GM10847 (cell line): ENCODE measurements around the gene ANO7.

Source experiments
- POLR2A ChIP-seq: IDR thresholded peaks from 2 replicates; pipeline ENCODE4 v1.6.1; 2011; ENCODE audit not compliant: insufficient read length; ENCODE audit errors: extremely low read depth

The ANO7 gene

GRCh38 chr2:241260911-241261310, 72.4 kb downstream of the ANO7 start:
- TF ChIP-seq POLR2A = no peak

DNA sequence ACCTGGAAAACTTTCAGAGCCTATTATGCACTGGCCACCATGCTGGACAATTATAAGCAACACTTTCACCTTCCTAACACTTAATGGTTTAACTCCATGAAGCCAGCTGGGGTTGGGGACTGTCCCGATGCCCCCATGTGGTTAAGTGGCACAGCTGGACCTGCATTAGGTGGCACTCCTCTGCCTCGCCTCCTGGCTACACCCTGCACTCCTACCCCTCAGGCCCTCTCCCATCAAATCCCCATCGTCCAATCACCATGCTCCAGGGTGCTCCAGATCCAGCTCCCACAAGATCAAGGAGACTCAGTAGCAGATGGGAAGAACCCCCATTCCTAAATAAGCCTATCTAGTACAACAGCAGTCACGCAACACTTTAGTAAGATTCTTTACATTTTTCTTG, 73.2 kb downstream of the ANO7 start:
- no peak for TF ChIP-seq POLR2A

DNA sequence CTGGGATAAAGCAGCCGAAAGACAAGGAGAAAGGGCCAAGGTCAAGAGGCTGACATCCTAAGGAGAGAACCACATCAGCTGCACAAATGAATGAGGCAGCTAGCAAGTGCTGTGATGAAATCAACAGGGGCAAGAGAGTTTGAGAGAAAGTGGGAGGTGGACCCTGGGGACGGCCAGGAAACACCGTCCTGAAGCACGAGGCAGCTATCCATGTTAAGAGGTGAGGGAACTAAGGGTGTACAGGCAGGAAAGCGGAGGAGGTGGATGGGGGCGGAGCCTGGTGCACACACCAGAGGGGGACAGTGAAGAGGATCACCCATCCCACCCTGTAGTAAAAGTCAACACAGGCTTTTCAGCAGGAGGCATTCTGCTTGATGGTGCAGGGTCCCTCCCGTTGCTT, 74.6 kb downstream of the ANO7 start:
- TF ChIP-seq POLR2A = no peak

GRCh38 chr2:241265506-241265905, 77.0 kb downstream of the ANO7 start:
- no peak for TF ChIP-seq POLR2A

- no peak for TF ChIP-seq POLR2A
Observed at GRCh38 chr2:241267249-241268067, 79.0 kb downstream of the ANO7 start.

DNA sequence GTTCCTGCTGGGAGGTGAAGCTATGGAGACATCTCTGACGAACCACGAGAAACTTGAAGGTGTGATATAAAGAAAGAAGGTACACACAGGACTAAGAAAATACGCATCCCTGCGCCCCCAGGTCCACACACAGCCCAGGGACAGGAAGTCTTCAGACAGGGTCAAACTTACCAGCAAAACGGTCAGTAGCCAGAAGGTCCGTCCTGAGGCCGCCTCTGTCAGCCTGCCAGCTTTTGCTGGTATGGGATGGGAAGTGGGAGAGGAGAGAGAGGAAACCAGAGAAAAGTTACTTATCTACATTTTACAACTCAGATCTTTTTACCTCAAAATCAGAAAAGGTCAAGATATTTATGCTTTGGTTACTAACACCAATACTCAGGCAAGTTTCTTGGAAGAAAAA, 79.8 kb downstream of the ANO7 start:
- TF ChIP-seq POLR2A = no peak

- no peak for TF ChIP-seq POLR2A
Observed at GRCh38 chr2:241268716-241269445, 80.4 kb downstream of the ANO7 start.

DNA sequence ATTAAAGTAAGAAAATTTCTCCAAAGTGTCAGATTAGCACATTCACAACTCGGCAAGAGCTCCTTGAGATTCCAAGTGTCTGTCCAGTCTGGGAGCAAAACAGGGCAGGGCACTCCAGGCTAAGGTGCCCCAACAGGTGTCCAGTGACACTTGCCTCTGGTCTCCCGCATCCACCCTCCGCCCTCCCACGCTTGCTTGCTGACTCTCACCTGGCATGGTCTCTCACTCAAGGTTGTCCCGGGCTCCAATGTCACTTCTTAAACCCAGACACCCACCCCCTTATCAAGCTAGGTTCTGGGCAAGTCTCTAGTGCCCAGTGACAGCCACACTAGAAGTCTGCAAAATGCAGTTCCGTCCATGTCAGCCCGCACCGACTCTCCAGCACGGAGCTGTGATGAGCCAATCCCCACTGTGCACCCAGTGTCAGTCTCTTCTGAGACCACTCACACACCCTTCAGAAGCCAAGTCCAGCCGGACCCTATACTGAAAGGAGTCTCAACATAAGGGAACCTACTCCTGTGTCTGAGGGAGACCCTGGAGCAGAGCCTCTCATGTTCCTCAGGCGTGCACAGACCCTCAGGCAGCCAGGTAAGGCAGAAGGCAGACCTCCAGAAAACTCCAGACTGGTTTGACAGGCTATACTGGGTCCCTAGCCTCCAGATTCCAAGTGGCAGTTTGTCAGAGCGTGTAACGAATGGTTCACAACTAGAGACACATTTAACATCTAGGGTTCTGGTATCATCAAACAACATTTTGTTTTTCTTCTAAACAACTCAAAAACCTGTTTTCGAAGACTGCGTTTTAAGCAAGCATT, 81.4 kb downstream of the ANO7 start:
- TF ChIP-seq POLR2A = no peak

GRCh38 chr2:241270531-241270930, 82.1 kb downstream of the ANO7 start:
- no peak for TF ChIP-seq POLR2A

DNA sequence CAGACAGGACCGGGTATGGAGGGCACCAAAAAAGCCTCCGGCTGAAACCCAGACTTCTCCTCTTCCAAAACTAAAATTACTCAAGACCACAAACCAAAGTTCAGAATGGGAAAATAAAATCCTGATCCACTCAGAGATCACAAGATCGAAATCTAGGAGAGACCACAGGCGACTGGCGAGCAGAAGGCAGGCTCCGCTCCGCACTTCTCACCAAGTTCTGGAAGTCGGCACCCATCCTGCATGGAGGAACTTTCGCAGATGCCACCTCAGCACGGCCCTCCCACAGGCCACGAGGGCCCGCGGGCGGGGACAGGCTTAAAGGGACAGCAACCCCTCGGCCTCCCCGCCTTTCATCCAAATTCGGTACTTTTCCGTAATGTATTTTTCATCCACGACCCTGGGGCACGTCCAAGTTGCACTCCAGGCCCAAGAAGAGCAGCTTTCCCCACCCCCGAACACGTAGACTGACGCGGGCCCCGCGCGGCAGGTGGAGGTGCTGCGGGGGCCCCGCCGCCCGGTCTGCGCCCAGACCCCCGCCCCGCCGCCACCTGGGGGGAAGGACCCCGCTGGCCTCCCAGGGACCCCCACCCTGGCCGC, 83.3 kb downstream of the ANO7 start:
- TF ChIP-seq POLR2A = no peak

GRCh38 chr2:241272303-241273209, 84.1 kb downstream of the ANO7 start:
- peak; percentile 65 for TF ChIP-seq POLR2A

GRCh38 chr2:241273210-241274020, 84.9 kb downstream of the ANO7 start:
- TF ChIP-seq POLR2A = no peak

- TF ChIP-seq POLR2A = no peak
Observed at GRCh38 chr2:241274127-241274526, 85.7 kb downstream of the ANO7 start.
